ENCODE measurements around the gene ITFG1. TPM values are rescaled to one million over a fixed set of nuclear protein-coding genes. Genes with fewer than 3 reads are reported as not detected.

ITFG1 gene
- total RNA-seq, 4 donors from 2014 or later, result 36.3 to 67.6 (median 56.1) TPM

- Histone ChIP-seq H3K27me3 (no peaks in the 10 kb centered on the region), H3K27ac (no peak overlapping the region), H3K4me3 (no peak overlapping the region), H3K9me3 (no peaks in the 10 kb centered on the region), H3K36me3 (no peaks in the 10 kb centered on the region), H3K4me1 (no peaks in the 10 kb centered on the region)
- TF ChIP-seq CTCF (IDR thresholded peaks at IDR 0.05) (no peak), POLR2A (IDR thresholded peaks at IDR 0.05) (no peak)
- no peak for DNase-seq
These were observed 72.2 kb downstream of the ITFG1 start for GRCh38 chr16:47388705-47389104.

- Histone ChIP-seq H3K36me3 (no peaks in the 10 kb centered on the region), H3K4me3 (no peak overlapping the region), H3K4me1 (no peaks in the 10 kb centered on the region), H3K27ac (no peak overlapping the region), H3K9me3 (no peaks in the 10 kb centered on the region), H3K27me3 (no peaks in the 10 kb centered on the region)
- TF ChIP-seq POLR2A (IDR thresholded peaks at IDR 0.05) (no peak), CTCF (IDR thresholded peaks at IDR 0.05) (no peak)
- no peak for DNase-seq
These were observed 73.7 kb downstream of the ITFG1 start for GRCh38 chr16:47387026-47387734.

GRCh38 chr16:47386201-47386718 is 74.6 kb downstream of the ITFG1 start:
- Histone ChIP-seq H3K27ac (no peak overlapping the region), H3K4me1 (no peaks in the 10 kb centered on the region), H3K36me3 (no peaks in the 10 kb centered on the region), H3K27me3 (no peaks in the 10 kb centered on the region), H3K9me3 (no peaks in the 10 kb centered on the region), H3K4me3 (no peak overlapping the region)
- TF ChIP-seq POLR2A (IDR thresholded peaks at IDR 0.05), result no peak
- no peak for TF ChIP-seq CTCF (IDR thresholded peaks at IDR 0.05)
- no peak for DNase-seq

- no peak overlapping the region for H3K4me3 ChIP-seq
- TF ChIP-seq POLR2A (IDR thresholded peaks at IDR 0.05), result no peak
- TF ChIP-seq CTCF (IDR thresholded peaks at IDR 0.05), result no peak
- no peaks in the 10 kb centered on the region for H3K4me1 ChIP-seq
- no peaks in the 10 kb centered on the region for H3K36me3 ChIP-seq
- no peak overlapping the region for H3K27ac ChIP-seq
- no peaks in the 10 kb centered on the region for H3K9me3 ChIP-seq
- H3K27me3 ChIP-seq, result no peaks in the 10 kb centered on the region
- DNase-seq, result no peak
These were observed 78.5 kb downstream of the ITFG1 start for GRCh38 chr16:47382362-47382761.

- H3K27ac ChIP-seq, result no peak overlapping the region
- H3K36me3 ChIP-seq, result peaks cover 0 to 17% (median 0%) of the 10 kb centered on the region in 3 donors
- no peak for DNase-seq
- H3K9me3 ChIP-seq, result no peaks in the 10 kb centered on the region
- H3K4me3 ChIP-seq, result no peak overlapping the region
- no peaks in the 10 kb centered on the region for H3K4me1 ChIP-seq
- no peak for TF ChIP-seq CTCF (IDR thresholded peaks at IDR 0.05)
- TF ChIP-seq POLR2A (IDR thresholded peaks at IDR 0.05), result no peak
- no peaks in the 10 kb centered on the region for H3K27me3 ChIP-seq
These were observed 83.7 kb downstream of the ITFG1 start for GRCh38 chr16:47377154-47377553.
